Loucy (cell line): ENCODE measurements around the gene RALGPS1.

Source experiments
- EZH2phosphoT487 ChIP-seq: fragments of 200-600 bp; IDR thresholded peaks from 2 replicates; pipeline ENCODE4 v1.6.1; 2018; ENCODE audit warnings: antibody characterized with exemption, mild to moderate bottlenecking, moderate library complexity, borderline replicate concordance
- TF ChIP-seq, protein P1 (sequence below): fragments of 200-600 bp; sonication (generic); conservative IDR thresholded peaks from 2 replicates; pipeline ENCODE4 v1.5.1; 2014; ENCODE audit warnings: mild to moderate bottlenecking, antibody characterized with exemption, low read length

DNA sequence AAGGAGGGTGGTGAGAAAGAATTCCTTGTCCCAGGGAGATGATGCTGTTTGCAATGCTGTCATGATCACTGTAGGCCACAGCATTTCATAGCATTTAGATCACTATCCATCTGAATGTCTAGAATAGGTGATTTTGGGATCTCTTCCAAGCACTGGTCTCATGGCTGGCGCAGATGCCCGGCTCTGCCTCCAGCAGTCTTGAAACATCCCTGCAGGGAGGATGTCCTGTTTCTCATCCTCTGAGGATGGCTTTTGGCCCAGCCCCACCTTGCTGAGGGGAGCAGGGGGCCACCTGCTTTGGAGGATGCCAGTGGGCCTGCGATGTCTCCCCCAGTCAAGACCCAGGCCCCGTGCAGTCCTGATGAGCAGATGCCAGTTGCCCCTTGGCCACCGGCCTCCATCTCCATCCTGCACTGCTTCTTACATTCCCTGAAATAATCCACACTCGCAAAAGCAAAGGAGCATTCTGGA, 286.5 kb downstream of the RALGPS1 start:
- TF ChIP-seq, protein P1, sequence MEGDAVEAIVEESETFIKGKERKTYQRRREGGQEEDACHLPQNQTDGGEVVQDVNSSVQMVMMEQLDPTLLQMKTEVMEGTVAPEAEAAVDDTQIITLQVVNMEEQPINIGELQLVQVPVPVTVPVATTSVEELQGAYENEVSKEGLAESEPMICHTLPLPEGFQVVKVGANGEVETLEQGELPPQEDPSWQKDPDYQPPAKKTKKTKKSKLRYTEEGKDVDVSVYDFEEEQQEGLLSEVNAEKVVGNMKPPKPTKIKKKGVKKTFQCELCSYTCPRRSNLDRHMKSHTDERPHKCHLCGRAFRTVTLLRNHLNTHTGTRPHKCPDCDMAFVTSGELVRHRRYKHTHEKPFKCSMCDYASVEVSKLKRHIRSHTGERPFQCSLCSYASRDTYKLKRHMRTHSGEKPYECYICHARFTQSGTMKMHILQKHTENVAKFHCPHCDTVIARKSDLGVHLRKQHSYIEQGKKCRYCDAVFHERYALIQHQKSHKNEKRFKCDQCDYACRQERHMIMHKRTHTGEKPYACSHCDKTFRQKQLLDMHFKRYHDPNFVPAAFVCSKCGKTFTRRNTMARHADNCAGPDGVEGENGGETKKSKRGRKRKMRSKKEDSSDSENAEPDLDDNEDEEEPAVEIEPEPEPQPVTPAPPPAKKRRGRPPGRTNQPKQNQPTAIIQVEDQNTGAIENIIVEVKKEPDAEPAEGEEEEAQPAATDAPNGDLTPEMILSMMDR = no peak
- TF ChIP-seq EZH2phosphoT487 = no peak
